Left lung (tissue), 10 donors: Measurements from ENCODE around the gene TWSG1. TPM values are rescaled to one million over a fixed set of nuclear protein-coding genes. Genes with fewer than 3 reads are reported as not detected.
"Not testable (repeated sequence)": the region's sequence is repeated elsewhere in the genome, so short reads cannot be mapped to it uniquely, and the experiment has no call there.

Experiments used
- ATAC-seq: fragments of 200-7000 bp; cut with Tn5 transposase; one replicate; pipeline ENCODE4 v1.9.1; 2020; ENCODE audit warnings: moderate library complexity
- DNase-seq, 4 donors: peaks; one replicate each; pipeline ENCODE4 v3.0.0-alpha.2; 2013 to 2020
- H3K27ac ChIP-seq, 2 donors: fragments of 200-600 bp; sonication (generic) in 1 of 2; one replicate each; pipeline versions ENCODE4 v1.5.0 to v1.8.0; 2020 to 2021
- H3K27me3 ChIP-seq, 2 donors: fragments of 200-600 bp; sonication (generic) in 1 of 2; one replicate each; pipeline versions ENCODE4 v1.5.0 to v1.8.0; 2020 to 2021
- H3K36me3 ChIP-seq, 2 donors: fragments of 200-600 bp; sonication (generic) in 1 of 2; one replicate each; pipeline versions ENCODE4 v1.5.0 to v1.8.0; 2020 to 2021
- H3K4me1 ChIP-seq, 2 donors: fragments of 200-600 bp; one replicate each; pipeline ENCODE4 v1.8.0; 2021
- H3K4me3 ChIP-seq, 2 donors: fragments of 200-600 bp; sonication (generic) in 1 of 2; one replicate each; pipeline versions ENCODE4 v1.5.0 to v1.8.0; 2020 to 2021; ENCODE audit warnings: mild to moderate bottlenecking in 1 of 2
- H3K9me3 ChIP-seq, 2 donors: fragments of 200-600 bp; sonication (generic) in 1 of 2; one replicate each; pipeline versions ENCODE4 v1.5.0 to v1.8.0; 2020 to 2021
- CTCF ChIP-seq, 2 donors: fragments of 200-600 bp; sonication (generic) in 1 of 2; IDR thresholded peaks; one replicate each; pipeline versions ENCODE4 v1.5.0 to v1.8.0; 2021; ENCODE audit warnings: antibody characterized with exemption in 2 of 2
- intact Hi-C, 2 donors: fragments of 100-400 bp; cut with DNase I; formaldehyde crosslinking; loops; one replicate each; pipeline versions ENCODE4 v1.11.2 to v1.14.2; 2022
- polyA plus RNA-seq, 6 donors: library from polyadenylated mRNA; unstranded; fragments of 120-200 nt; gene quantifications; one replicate each; pipeline ENCODE4 v1.2.1, GENCODE V29; 2013; ENCODE audit not compliant: insufficient read length in 6 of 6
- total RNA-seq, 2 donors: library from RNA; stranded (reverse); fragmentation: NEBNext Ultra II Directional; extraction: Animal tissue kit (Norgen Biotek cat#: 25700); gene quantifications; one replicate each; pipeline ENCODE4 v1.2.1, GENCODE V29; 2021
- donor health status: DM: no; HTN: yes; CAD: no.
- donor health status: DM: no; HTN: no; CAD: no.

The TWSG1 gene
- total and polyA plus RNA-seq, 8 donors = 32.2 to 78.9 (median 71.0) TPM

GRCh38 chr18:9392726-9393125, 58.2 kb downstream of the TWSG1 start:
- no peak overlapping the region for H3K27ac ChIP-seq
- no peak overlapping the region for H3K4me3 ChIP-seq
- H3K27me3 ChIP-seq = no peaks in the 10 kb centered on the region
- peaks cover 0 to 17% of the 10 kb centered on the region in 2 donors for H3K36me3 ChIP-seq
- intact Hi-C loops = no loop called here
- no peak for ATAC-seq
- TF ChIP-seq CTCF (IDR thresholded peaks at IDR 0.05) = no peak
- no peaks in the 10 kb centered on the region for H3K4me1 ChIP-seq
- H3K9me3 ChIP-seq = peaks cover 0 to 21% of the 10 kb centered on the region in 2 donors
- DNase-seq = no peak

- DNase-seq = no peak
- Histone ChIP-seq H3K27ac (no peak overlapping the region), H3K36me3 (peaks cover 0 to 17% of the 10 kb centered on the region in 2 donors), H3K4me1 (no peaks in the 10 kb centered on the region), H3K4me3 (no peak overlapping the region), H3K27me3 (no peaks in the 10 kb centered on the region), H3K9me3 (peaks cover 0 to 21% of the 10 kb centered on the region in 2 donors)
- intact Hi-C loops = no loop called here
- TF ChIP-seq CTCF (IDR thresholded peaks at IDR 0.05) = no peak
- no peak for ATAC-seq
Observed at GRCh38 chr18:9394046-9394445, 59.5 kb downstream of the TWSG1 start.

- Histone ChIP-seq H3K4me1 (no peaks in the 10 kb centered on the region), H3K9me3 (peaks cover 0 to 4% of the 10 kb centered on the region in 2 donors), H3K4me3 (no peak overlapping the region), H3K36me3 (peaks cover 0 to 12% of the 10 kb centered on the region in 2 donors), H3K27ac (no peak overlapping the region), H3K27me3 (no peaks in the 10 kb centered on the region)
- intact Hi-C loops = no loop called here
- DNase-seq (no peak), ATAC-seq (no peak)
- no peak for TF ChIP-seq CTCF (IDR thresholded peaks at IDR 0.05)
Observed at GRCh38 chr18:9400197-9400596, 65.6 kb downstream of the TWSG1 start.

- ATAC-seq = no peak
- peaks cover 0 to 11% of the 10 kb centered on the region in 2 donors for H3K36me3 ChIP-seq
- no peak for TF ChIP-seq CTCF (IDR thresholded peaks at IDR 0.05)
- intact Hi-C loops = no loop called here
- no peaks in the 10 kb centered on the region for H3K4me1 ChIP-seq
- no peaks in the 10 kb centered on the region for H3K27me3 ChIP-seq
- peaks cover 0 to 4% of the 10 kb centered on the region in 2 donors for H3K9me3 ChIP-seq
- H3K4me3 ChIP-seq = no peak overlapping the region
- peak in 1 of 4 donors; percentile 28 for DNase-seq
- H3K27ac ChIP-seq = no peak overlapping the region
Observed at GRCh38 chr18:9401176-9401575, 66.6 kb downstream of the TWSG1 start.

GRCh38 chr18:9402358-9403007, 67.9 kb downstream of the TWSG1 start:
- H3K4me3 ChIP-seq, intact Hi-C loops, DNase-seq, H3K27ac ChIP-seq, ATAC-seq, H3K27me3 ChIP-seq, H3K9me3 ChIP-seq, H3K36me3 ChIP-seq, H3K4me1 ChIP-seq: not testable (repeated sequence)
